Stimulated activated CD4-positive, alpha-beta T cell treated with anti-CD3 and anti-CD28 coated beads, TNF-alpha, amount 100 ng/mL, for 24 hours (primary cell): ENCODE data around the gene TTYH1.
A peak's percentile ranks its signal among the peaks of the same experiment; 100 is the strongest.
"Not testable (repeated sequence)": the region's sequence is repeated elsewhere in the genome, so short reads cannot be mapped to it uniquely, and the experiment has no call there.

Experiments
- DNase-seq, 3 experiments: peaks; one replicate each; pipeline ENCODE4 v3.0.0-alpha.2; 2020; ENCODE audit warnings: low read depth in 3 of 3

Gene TTYH1

GRCh38 chr19:54415208-54415900, at the start of gene TTYH1:
Gene TTYH1, plus strand, starts transcription at chr19:54415464. Its CDS starts 89 bp downstream, at chr19:54415553.
- DNase-seq = no peak

- not testable (repeated sequence) for DNase-seq
Measured at GRCh38 chr19:54365798-54366197, 49.5 kb upstream of the TTYH1 start.

- no peak for DNase-seq
Measured at GRCh38 chr19:54366811-54367210, 48.5 kb upstream of the TTYH1 start.

- no peak for DNase-seq
Measured at GRCh38 chr19:54369082-54369687, 46.1 kb upstream of the TTYH1 start.

GRCh38 chr19:54369688-54370433, 45.4 kb upstream of the TTYH1 start:
- not testable (repeated sequence) for DNase-seq

GRCh38 chr19:54370434-54370796, 44.8 kb upstream of the TTYH1 start:
- peak in 2 of 3 experiments; percentile 35 to 58 for DNase-seq

GRCh38 chr19:54371453-54371852, 43.8 kb upstream of the TTYH1 start:
- DNase-seq = not testable (repeated sequence)

- no peak for DNase-seq
Measured at GRCh38 chr19:54373781-54374631, 41.3 kb upstream of the TTYH1 start.

GRCh38 chr19:54375181-54375938, 39.9 kb upstream of the TTYH1 start:
- not testable (repeated sequence) for DNase-seq

GRCh38 chr19:54376610-54377285, 38.5 kb upstream of the TTYH1 start:
- no peak for DNase-seq

GRCh38 chr19:54379187-54379678, 36.0 kb upstream of the TTYH1 start:
- DNase-seq = no peak

- no peak for DNase-seq
Measured at GRCh38 chr19:54380897-54381296, 34.4 kb upstream of the TTYH1 start.

- not testable (repeated sequence) for DNase-seq
Measured at GRCh38 chr19:54382041-54382440, 33.2 kb upstream of the TTYH1 start.

GRCh38 chr19:54383330-54383729, 31.9 kb upstream of the TTYH1 start:
- no peak for DNase-seq

- peak in 1 of 3 experiments; percentile 27 for DNase-seq
Measured at GRCh38 chr19:54387991-54388801, 27.1 kb upstream of the TTYH1 start.

- no peak for DNase-seq
Measured at GRCh38 chr19:54388802-54389139, 26.5 kb upstream of the TTYH1 start.

- no peak for DNase-seq
Measured at GRCh38 chr19:54389553-54389952, 25.7 kb upstream of the TTYH1 start.

- peak in 2 of 3 experiments; percentile 44 to 60 for DNase-seq
Measured at GRCh38 chr19:54390942-54391577, 24.2 kb upstream of the TTYH1 start.

- DNase-seq = no peak
Measured at GRCh38 chr19:54391589-54392061, 23.6 kb upstream of the TTYH1 start.
